SHP77 (cell line): ENCODE data around the gene GALNT16.

Experiments
- DNase-seq, 2 experiments: peaks; one replicate each; lab custom pipeline; 2025; lab: John Stamatoyannopoulos, UW

Gene GALNT16

DNA sequence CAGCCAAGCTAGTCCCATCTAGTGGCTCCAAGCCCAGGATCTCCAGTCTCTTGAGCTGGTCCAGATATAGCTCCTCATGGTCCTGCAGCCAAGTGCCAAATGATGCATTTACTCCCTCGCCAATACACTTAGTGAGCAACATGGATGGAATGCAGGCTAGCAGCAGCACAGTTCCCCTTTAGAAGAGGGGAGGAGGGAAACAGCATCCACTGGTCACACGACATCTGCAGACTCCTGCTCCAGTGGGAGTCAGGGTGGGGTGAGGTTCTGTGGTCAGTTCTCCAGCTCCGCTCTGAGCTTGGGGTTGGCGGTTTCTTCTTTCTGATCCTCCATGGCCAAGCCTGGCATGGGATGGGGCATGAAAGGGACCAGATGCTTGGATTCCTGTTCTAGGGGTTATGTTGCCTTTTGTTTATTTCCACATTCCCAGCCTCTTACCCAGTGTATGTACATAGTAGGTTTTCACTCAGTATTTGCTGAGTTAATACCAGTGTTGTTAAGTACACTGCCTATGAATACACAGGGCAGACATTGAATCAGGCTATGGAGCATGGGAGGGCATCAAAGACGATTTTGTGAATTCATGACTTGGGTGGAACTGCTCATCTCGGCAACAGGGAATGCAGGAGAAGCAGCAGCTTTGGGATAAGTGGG, 57.3 kb downstream of the GALNT16 start:
- no peak for DNase-seq

DNA sequence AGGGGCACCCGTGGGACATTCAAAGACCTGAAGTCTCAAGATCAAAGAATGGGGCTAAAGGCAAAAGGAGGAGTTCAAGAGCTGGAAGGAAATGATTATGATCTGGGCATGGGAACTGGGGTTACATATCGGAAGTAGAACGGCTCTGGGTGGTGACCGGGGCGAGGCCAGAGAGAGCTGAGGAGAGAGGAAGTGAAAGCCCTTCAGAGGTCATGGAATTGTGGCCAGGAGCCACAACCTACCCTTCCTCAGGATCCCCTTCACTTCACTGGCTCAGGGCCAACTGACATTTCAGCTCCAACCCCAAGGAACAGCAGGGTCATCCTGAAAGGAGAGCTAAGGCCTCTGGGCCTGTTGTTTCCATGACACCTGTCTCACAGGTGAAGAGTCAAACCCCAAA, 57.8 kb downstream of the GALNT16 start:
- no peak for DNase-seq

DNA sequence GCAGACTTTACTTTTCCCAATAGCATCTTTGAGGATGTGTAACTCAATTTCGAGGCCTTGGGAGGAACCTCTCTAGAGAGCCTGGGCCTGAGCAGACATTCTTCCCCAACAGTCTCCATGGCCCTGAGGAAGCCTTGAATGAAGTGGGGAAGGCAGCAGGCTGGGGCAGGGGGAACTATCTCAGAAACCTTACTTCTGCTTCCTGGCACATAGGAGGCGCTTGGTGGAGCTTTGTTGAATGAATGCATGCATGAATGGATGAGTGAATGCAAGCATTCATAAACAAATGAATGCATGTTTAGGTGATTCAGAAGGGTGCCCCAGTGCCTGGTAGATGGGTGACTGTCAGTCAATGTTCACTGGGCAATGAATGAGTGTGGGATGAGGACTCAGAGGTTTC, 58.3 kb downstream of the GALNT16 start:
- DNase-seq = no peak

DNA sequence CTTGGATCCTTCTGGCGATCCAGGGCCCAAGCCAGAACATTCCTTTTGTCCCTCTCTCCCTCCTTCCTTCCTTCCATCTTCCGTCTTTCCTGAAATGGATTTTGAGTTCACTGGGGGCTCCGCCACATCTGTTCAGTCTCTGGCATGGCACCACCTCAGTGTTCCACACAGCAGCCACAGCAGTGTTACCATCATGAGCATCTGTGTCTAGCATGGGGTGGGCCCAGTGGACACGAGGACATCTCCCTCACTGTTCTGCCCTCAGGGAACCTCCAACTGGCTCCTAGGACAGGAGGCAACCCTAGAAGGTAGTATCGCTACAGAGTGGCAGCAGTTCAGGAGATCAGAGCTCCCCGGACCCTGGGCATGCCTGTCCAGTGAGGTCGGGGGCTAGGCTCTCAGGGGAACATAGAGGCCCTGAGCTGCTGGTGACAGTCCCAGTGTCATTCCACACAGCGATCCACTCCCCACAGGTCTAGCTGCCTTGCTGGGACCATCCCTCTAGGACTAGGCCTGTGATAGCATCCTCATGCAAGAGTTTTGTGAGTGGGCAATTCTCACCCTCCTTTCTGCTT, 59.0 kb downstream of the GALNT16 start:
- DNase-seq = no peak

DNA sequence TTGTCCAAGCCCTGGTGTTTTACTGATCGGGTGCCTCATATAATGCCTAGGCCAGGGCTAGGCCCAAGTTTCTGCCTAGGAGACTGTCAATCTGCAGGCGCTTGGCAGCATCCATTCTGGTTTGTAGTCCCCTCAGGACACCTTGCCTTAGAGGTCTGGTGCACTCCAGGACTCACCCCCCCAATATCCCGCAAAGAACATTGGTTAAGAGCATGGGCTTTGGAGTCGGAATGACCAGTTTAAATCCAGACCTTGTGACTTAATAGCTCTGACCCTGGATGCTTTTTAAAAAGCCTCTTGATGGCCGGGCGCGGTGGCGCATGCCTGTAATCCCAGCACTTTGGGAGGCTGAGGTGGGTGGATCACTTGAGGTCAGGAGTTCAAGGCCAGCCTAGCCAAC, 60.0 kb downstream of the GALNT16 start:
- DNase-seq = no peak

DNA sequence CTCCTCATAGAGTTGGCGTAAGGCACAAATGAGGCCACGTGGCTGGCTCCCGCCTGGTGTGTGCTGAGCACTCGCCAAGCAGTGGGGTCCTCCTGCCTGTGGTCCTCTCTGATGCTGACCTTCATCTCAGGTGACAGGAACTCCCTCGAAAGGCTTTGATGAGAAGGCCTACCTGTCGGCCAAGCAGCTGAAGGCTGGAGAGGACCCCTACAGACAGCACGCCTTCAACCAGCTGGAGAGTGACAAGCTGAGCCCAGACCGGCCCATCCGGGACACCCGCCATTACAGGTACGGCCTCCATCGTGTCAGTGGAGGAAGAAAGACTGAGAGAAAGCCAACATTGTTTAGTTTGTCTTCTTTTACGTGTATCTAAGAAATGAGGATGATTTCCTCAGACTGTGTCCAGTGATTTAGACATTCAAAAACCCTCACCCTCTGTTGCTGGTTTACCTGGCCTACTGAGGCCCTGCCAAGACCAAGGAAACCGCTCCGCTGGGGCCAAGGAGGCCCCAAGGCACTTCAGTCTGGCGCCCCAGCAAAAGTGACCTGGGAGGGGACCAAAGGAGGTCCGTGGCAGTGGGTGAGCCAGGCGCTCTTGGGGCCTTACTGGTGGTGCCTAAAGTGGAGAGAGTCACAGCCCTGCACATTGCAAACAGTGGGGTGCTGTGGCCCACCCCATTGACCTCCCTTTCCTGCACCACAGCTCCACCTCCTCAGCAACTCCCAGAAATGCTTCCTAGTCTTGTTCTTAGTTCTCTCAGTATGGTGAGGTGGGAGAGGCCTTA, 60.8 kb downstream of the GALNT16 start:
- no peak for DNase-seq

DNA sequence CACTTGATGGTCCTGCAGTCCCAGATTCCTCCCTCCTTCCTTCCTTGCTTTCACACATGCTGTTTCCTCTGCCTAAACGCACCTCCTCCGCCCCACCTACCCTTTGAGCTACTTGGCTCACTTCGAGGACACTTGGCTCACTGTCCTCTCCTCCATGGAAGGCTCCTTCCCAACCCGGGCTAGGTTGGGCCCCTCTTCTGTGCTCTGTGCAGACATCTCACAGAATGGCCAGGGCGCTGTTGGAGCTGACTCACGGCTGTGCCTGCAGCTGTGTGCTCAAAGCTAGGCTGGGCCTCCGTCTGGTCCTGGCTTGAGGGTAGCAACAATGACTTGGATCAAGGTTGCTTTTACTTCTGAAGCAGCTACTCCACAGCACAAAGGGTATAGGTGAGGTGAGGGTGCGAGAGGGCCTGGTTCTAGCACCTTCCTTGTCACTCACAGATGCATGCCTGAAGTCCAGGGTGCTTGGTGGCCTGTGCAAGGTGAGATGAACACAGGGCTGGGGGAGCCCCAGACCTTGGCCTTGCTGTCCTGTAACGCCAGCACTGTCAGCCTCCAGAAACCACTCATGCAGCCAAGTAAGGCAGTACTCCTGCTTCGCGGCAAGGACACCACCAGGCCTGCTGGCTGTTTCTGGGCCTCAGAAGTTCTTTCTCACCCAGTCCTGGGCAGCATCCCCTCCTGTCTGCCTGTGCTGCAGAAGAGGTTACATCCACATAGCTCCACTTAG, 61.8 kb downstream of the GALNT16 start:
- no peak for DNase-seq

DNA sequence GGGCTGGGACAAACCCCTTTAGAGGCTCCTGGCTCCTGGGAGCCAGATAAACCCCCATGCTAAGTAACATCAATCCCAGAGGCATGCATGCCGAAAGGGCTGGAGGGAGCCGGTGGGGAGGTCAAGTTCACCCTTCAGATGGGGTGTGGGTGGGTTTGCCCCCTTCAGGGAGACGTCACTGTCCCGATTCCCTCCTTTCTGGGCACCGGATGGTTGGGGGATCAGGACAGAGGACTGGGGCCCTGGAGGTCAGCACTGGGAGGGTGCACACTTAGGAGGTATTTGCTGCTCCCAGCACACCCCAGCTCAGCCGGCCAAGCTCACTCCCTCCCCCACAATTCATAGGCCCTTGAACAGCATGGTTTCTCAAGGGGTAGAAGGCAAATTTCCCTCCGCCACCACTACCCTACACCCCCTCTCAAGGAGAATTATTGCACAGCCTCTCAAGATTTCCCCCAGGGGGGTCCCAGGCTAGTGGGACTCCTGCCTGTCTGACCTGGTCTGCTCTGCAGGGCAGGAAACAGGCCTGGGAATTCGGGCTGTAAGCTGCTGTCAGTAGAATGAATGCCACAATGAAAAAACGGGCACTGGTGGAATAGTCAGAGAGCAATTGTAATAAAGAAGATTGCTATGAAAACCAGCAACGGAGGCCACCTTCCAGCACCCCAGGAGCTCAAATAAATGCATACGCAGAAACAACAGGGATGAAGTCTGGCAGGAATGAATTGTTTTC, 63.5 kb downstream of the GALNT16 start:
- DNase-seq = no peak

DNA sequence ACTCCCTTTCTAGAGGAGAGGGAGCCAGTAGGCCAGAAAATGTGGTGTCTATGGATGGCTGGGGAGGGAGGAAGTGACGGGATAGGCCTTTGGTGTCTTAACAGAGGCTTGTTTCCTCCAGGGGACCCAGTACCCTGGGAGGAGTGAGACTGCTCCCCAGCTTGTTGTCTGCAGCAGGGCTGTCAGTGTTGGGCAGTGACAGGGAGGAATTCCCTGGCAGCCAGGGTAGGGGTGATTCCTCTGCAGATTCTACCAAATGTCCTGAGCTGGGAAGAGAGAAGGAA, 64.0 kb downstream of the GALNT16 start:
- no peak for DNase-seq

DNA sequence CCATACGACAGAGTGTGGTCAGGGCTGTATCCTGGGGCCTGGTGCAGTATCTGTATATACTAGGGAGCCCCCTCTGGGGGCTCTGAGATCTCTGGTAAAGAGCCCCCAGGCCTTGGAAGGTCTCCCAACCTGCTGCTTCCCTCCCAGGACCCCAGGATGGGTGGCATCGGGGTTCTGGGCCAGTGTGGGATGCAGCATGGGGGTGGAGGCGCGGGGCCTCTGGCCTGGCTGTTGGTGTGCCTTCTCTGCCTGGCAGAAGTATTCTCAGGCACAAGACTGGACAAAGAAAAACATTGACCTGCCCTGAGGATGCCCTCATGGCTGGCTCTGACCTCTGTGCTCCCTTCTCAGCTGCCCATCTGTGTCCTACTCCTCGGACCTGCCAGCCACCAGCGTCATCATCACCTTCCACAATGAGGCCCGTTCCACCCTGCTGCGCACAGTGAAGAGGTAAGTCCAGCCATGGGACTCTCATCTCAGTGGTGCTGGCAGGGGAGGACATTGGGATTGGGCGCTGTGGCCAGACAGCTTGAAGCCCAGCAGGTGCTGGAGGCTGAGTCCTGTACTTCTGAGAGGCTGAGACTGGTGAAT, 64.5 kb downstream of the GALNT16 start:
- DNase-seq = no peak

DNA sequence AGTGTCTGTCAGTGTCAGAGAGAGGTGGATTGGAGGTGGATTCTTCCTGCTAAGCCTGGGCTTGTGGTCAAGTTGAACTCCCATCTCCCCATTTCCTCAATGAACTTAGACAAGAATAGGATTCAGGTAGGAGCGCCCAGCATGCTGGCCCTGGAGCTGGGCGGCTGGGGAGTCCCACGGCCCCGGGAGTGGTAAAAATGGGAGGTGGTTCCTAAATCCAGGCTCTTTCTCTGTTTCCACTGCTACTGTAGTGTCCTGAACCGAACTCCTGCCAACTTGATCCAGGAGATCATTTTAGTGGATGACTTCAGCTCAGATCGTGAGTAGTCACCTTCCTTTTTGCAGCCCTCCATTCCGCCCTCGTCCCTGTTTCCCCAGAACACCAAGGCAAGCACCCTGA, 65.1 kb downstream of the GALNT16 start:
- DNase-seq = no peak

DNA sequence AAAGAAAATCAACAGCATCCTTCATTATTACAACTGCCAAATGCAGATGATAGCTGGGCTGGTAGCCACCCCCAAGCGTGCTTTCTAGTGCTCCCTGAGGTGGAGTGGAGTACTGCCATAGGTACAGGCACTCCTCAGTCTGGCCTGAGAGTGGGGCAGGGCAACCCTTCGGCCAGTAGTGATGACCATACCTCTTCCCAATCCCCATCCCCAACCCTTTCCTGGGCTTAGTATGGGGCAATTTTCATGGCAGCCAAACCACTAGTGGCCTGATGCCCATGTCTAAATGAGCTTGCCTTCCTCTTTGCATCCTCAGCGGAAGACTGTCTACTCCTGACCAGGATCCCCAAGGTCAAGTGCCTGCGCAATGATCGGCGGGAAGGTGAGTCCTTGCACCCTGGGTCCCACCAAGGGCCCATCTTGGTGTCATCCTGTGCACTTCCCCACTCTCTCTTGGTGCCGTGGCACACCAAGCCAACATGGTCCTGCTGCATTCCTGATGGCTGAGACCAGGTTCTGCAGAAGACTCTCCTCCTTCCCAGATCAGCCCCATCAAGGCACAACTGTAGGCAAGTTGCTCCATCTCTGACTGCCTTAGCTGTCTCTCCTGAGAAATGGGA, 65.8 kb downstream of the GALNT16 start:
- no peak for DNase-seq

DNA sequence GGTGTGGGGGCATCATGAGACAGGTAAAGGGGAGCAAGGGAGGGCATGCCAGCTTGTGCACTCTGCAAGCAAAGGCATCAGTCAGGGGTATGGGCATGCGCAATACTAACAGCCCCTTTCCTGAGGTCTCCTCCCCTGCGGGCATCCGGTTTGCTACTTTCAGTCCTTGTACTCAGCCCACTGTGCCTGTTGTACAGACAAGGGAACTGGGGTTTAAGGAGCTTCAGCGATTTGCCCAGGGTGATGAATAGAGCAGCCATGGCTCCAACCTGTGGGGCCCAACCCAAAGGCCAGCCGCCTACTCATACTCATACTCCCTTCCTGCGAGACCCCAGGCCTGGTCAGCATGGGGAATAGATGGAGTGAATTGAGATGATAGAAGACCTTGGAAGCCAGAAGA, 66.7 kb downstream of the GALNT16 start:
- DNase-seq = no peak

DNA sequence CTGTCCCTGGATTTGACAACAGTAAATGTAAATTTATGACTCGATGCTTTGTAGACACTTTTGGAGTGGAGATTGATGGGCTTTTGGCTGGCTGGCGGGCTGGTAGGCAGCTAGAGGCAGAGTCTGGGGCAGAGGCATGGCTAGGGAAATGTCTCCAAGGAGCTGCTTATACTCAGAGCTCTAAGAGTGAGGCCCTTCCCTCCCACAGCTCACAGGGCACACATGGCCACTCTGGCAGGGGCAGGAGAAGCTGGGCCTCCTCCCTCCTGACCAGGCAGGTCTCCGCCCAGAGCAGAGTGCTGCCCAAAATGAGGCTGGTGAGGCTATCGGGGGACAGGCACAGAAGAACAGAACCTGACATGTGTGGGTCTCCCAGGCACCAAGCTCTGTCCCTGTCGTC, 67.5 kb downstream of the GALNT16 start:
- DNase-seq = no peak

DNA sequence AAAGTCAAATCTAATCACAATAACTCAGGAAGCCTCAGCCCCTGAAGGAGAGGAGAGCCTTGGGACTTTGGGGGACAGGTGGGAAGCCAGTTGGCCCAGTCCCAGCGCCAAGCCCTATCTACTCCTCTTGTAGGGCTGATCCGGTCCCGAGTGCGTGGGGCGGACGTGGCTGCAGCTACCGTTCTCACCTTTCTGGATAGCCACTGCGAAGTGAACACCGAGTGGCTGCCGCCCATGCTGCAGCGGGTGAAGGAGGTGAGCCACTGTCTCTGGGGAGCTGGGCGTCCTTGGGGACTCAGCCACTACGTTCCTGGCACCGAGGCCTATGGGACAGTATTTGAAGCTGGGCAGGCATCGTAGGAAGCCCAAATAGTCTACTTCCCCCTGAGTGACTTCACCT, 68.4 kb downstream of the GALNT16 start:
- no peak for DNase-seq

DNA sequence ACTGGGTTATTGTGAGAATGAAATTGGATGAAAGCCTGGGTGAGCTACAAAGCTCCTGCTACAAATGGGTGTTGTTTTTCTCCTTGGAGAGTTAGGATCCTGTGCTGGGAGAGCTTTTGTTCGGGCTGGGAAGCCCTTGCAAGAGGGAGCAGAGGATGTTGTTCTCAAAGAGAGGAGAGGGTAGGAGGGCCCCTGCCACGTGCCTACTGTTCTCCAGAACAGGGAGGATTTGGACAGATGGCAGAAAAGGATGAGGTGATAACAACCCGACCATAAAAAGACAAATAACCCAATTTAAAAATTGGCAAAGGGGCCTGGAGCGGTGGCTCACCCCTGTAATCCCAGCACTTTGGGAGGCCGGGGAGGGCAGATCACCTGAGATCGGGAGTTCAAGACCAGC, 68.8 kb downstream of the GALNT16 start:
- no peak for DNase-seq

DNA sequence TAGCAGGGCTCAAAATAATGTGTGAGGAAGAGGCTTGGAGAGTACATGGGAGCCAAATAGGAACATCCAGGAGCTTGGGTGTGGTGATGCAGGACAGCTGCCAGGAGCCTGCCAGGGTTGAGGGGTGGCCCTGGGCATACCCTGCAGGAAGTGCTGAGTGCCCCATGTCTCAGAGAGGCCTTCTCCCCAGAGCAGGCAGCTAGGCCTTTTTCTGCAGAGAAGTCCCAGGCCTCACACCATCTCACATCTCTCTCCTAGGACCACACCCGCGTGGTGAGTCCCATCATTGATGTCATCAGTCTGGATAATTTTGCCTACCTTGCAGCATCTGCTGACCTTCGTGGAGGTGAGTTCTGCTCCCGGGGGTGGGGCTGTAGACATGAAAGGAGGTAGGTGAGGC, 71.2 kb downstream of the GALNT16 start:
- DNase-seq = no peak

DNA sequence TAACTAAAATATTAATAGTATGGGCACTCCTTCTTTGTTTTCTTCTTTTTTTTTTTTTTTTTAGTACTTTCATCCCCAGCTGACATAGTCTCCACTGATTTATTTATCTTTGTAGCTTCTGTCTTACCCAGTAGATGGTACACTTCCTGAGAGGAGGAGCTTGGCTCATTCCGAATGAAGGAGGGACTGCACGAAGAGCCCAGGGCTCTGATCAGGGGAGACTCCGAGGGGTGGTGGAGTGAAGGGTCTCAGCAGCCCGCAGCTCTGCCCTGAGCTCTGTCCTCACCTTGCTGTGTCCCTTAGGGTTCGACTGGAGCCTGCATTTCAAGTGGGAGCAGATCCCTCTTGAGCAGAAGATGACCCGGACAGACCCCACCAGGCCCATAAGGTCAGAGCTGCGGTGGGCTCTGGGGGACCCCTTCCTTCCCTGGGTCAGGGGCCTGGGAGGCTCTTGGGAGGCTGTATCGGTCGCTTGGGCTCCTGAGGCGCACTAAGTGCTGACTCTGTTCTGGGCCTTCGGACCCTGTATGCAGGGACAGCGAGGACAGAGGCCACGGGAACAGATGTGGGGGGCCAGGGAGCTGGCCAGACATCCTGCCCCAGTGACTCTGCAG, 72.9 kb downstream of the GALNT16 start:
- no peak for DNase-seq

DNA sequence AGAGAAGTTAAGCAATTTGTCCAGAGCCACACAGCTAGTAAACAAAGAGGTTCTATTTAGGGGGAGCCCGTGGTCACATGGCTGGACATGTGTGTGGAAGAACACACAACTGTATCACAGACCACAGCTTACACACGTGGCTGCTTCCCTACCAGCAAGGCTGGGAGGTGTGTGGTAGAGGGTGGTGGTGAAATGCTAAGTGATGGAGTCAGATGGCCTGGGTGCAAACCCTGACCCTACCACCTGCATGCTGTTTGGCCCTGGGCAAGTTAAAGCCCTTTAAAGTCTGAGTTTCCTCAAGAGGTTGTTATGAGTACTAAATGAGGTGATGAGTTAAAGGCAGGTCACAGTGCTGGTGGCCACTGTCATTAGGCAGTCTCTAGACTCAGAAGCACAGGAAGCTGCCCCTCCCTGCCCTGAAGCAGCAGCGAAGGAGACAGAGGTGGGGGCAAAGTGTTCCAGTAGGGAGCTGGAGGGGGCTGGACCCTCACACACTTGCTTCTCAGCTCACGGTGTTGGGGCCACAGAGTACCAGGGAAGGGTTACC, 73.9 kb downstream of the GALNT16 start:
- DNase-seq = no peak

DNA sequence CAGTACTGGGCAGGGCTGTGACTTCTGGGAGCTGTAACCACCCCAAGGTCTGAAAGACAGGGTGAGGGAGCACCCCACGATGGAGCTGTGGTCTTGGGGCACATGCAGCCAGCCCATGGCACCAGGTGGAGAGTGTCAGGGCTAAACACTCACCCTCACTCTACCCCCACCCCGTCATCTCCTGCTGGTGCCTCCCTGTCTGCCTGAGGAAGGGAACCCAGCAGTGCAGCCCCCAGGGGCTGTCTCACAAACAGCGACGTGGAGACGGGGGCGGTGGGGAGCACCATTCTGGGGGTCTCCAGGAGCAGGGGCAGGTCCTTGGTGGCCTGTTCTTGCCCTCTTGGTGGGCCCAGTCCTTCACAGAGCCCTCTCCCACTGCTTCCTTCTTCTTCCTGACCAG, 74.6 kb downstream of the GALNT16 start:
- DNase-seq = no peak

DNA sequence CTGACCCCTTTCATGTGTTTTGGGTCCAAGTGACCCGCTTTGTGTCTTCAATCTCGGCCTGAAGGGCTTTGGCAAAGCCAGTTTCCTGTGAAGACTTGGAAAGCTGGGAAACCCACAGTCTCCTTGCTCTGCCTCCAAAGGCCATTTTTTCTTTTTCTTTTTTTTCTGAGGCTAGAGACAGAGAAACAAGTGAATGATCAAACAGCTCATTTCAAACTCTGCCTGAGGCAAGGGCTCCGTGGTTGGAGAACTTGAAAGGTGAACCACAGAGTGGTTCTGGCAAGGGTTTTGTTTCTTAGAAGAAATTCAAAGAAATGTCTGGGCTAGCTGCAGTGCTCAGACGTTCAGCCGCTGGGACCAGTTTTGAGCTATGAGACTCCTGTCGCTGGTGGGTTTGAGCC, 75.4 kb downstream of the GALNT16 start:
- no peak for DNase-seq
